Psoas muscle (tissue), 8 donors: ENCODE data around the gene TTF2. TPM values are rescaled to one million over a fixed set of nuclear protein-coding genes. Genes with fewer than 3 reads are reported as not detected.
A peak's percentile ranks its signal among the peaks of the same experiment; 100 is the strongest.

ENCODE experiments used
- ATAC-seq, 4 donors: fragments of 200-7000 bp; cut with Tn5 transposase; one replicate each; pipeline ENCODE4 v1.9.1; 2020; ENCODE audit warnings: moderate library complexity in 3 of 4, mild to moderate bottlenecking in 2 of 4
- DNase-seq, 2 donors: peaks; one replicate each; pipeline ENCODE4 v3.0.0-alpha.2; 2020
- H3K27ac ChIP-seq: fragments of 200-600 bp; one replicate; pipeline ENCODE4 v1.8.0; 2022
- H3K27me3 ChIP-seq, 3 donors: fragments of 200-600 bp in 1 of 3; one replicate each; pipeline versions ENCODE4 v1.6.1 to v1.8.0; 2013 to 2022; ENCODE audit warnings: low read length in 2 of 3, mild to moderate bottlenecking in 2 of 3, moderate library complexity in 1 of 3; ENCODE audit not compliant: insufficient read depth in 3 of 3
- H3K36me3 ChIP-seq, 2 donors: fragments of 200-600 bp in 1 of 2; one replicate each; pipeline versions ENCODE4 v1.6.1 to v1.8.0; 2013 to 2022; ENCODE audit warnings: low read depth in 1 of 2, mild to moderate bottlenecking in 1 of 2, moderate library complexity in 1 of 2; ENCODE audit not compliant: insufficient read depth in 1 of 2
- H3K4me1 ChIP-seq: fragments of 200-600 bp; one replicate; pipeline ENCODE4 v1.8.0; 2022
- H3K4me3 ChIP-seq: fragments of 200-600 bp; one replicate; pipeline ENCODE4 v1.8.0; 2022; ENCODE audit warnings: mild to moderate bottlenecking
- H3K9me3 ChIP-seq: fragments of 200-600 bp; one replicate; pipeline ENCODE4 v1.8.0; 2022
- CTCF ChIP-seq: fragments of 200-600 bp; IDR thresholded peaks from one replicate; pipeline ENCODE4 v1.8.0; 2022; ENCODE audit warnings: antibody characterized with exemption
- WGBS, 3 donors: extraction: QIAGEN DNeasy Blood & Tissue Kit; methylation state at CpG; one replicate each; pipeline versions ENCODE4 v1.1.6 to v1.1.7; 2013; 5-methylcytosine and 5-hydroxymethylcytosine counted together
- intact Hi-C, 2 donors: fragments of 100-400 bp; cut with DNase I; formaldehyde crosslinking; loops; one replicate each; pipeline versions ENCODE4 v1.11.0 to v1.14.2; 2022
- polyA plus RNA-seq, 3 donors: library from polyadenylated mRNA; stranded (reverse); fragments of 200-250 nt; gene quantifications; one replicate each; pipeline ENCODE4 v1.2.3, GENCODE V29; 2013
- total RNA-seq, 4 donors: library from RNA; stranded (reverse); fragmentation: NEBNext Ultra II Directional in 2 of 4; extraction: Animal tissue kit (Norgen Biotek cat#: 25700) in 2 of 4; gene quantifications; one replicate each; pipeline versions ENCODE4 v1.2.1 to v1.2.4, GENCODE V29; 2021 to 2023
- donor health status: healthy with polysubstance abuse.
- donor health status: DM: no; HTN: no; CAD: no; lungs with moderate emphysema.
- donor health status: Bipolar disorder and iron deficiency.
- donor health status: healthy.
- donor health status: DM: yes; HTN: yes; CAD: no.
- donor health status: DM: no; HTN: no; CAD: no.
- donor health status: DM: no; HTN: no; CAD: no.
- donor health status: DM: yes; HTN: yes; CAD: no.

TTF2 gene
- total and polyA plus RNA-seq, 7 donors = 3.5 to 27.7 (median 14.3) TPM

DNA sequence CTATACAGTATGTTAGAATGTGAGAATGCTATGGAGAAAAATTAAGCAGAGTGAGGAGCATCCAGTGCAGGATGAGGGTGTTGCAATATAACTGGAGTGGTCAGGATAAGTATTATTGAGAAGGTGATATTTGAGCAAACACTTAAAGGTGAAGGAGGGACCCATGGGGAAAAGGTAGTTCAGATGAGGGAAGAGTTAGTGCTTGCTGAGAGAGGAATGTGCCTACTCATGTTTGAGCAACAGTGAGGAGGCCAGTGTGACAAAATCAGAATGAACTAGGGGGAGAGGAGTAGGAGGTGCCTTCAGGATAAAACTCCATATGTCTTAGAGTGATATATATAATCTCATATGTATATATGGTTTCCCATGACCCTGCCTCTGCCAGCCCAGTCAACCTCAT, 67.7 kb downstream of the TTF2 start:
- ATAC-seq (peak in 3 of 4 donors; percentile 62 to 75 (median 70)), DNase-seq (no peak)
- Histone ChIP-seq H3K9me3 (no peaks in the 10 kb centered on the region), H3K27me3 (no peaks in the 10 kb centered on the region), H3K4me3 (no peak overlapping the region), H3K27ac (no peak overlapping the region), H3K36me3 (no peaks in the 10 kb centered on the region), H3K4me1 (peaks cover 18% of the 10 kb centered on the region)
- TF ChIP-seq CTCF = no peak
- intact Hi-C loops = loop anchor here (1.0 to 5.0 kb wide), 3 partner anchors 57 to 155 kb away; no protein-coding TSS in a partner anchor

DNA sequence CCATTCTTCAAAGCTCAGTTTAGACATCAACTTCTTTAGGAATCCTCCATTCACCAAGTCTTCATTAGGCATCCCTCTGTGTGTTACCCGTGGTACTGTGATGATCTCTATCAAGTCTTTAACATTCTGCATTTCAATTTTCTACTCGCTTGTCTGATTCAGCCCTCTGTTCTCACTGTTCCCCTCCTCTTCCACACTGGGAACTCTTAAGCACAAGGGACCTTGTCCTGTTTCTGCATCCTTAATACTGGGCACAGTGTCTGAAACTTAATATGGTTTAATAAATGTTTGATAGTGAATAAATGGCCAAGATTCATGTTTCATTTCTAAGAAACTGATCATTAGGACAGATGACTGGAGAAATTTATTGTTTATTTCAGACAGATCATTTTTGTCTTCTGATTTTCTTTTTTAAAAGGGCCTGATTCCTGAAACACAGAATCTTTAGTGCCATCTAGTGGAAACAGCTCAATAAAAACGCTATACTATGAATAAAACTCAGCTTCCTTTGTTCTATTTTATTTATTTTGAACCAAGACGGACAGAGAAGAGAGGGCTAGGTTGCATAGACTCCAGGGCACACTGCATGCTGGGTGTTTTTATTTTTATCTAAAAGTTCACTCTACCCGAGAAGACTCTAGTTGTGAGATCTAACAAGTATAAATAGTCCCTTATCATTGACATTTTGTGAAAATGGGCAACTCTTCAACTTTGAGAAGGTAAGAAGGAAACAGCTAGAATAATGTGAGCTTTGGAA, 68.4 kb downstream of the TTF2 start:
- peak overlapping the region; percentile 3 for H3K4me3 ChIP-seq

GRCh38 chr1:117130526-117130925, 70.4 kb downstream of the TTF2 start:
- WGBS, 3 donors = 84 to 94% (median 86%) methylated on average over 4 of the region's 4 CpGs
- no peak for ATAC-seq

More for the DNA sequence above, 68.4 kb downstream of the TTF2 start:
- intact Hi-C loops = loop anchor here in 1 of 2 donors (1.0 to 5.0 kb wide), 2 partner anchors 60 to 154 kb away; no protein-coding TSS in a partner anchor
- whole genome bisulfite sequencing, 3 donors = 20 to 23% (median 21%) methylated on average over 5 of the region's 5 CpGs
- no peak for DNase-seq
- peak; percentile 38 to 78 (median 60) for ATAC-seq
- no peak overlapping the region for H3K27ac ChIP-seq
- peaks cover 14% of the 10 kb centered on the region for H3K4me1 ChIP-seq
- no peaks in the 10 kb centered on the region for H3K9me3 ChIP-seq
- H3K36me3 ChIP-seq = no peaks in the 10 kb centered on the region
- TF ChIP-seq CTCF = peak; percentile 58
- no peaks in the 10 kb centered on the region for H3K27me3 ChIP-seq

DNA sequence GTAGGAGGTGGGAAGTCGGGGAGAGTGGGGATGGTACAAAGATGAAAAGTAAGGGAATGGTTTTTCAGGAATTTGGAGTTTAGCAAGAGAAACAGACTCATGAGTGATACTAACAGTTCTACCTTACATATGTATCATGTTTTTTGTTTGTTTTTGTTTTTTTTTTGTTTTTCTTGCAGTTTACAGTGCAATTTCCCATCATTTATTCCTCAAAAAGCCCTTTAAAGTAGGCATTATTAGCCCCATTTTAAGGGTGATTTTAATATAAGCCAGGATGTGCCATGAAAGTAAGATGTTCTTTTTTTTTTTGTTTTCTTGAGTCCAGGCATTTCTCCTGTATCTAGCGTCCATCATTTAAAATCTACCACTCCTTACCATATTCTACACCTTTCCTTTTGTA, 75.2 kb downstream of the TTF2 start:
- Histone ChIP-seq H3K4me1 (no peaks in the 10 kb centered on the region), H3K4me3 (no peak overlapping the region), H3K9me3 (no peaks in the 10 kb centered on the region), H3K36me3 (no peaks in the 10 kb centered on the region), H3K27me3 (no peaks in the 10 kb centered on the region), H3K27ac (no peak overlapping the region)
- no peak for TF ChIP-seq CTCF
- 74 to 83% (median 79%) methylated on average over 2 of the region's 2 CpGs for WGBS, 3 donors
- intact Hi-C loops = no loop called here
- ATAC-seq = no peak
- DNase-seq = no peak

More at GRCh38 chr1:117130526-117130925, 70.4 kb downstream of the TTF2 start:
- Histone ChIP-seq H3K4me1 (peaks cover 14% of the 10 kb centered on the region), H3K9me3 (no peaks in the 10 kb centered on the region), H3K4me3 (no peak overlapping the region), H3K27me3 (no peaks in the 10 kb centered on the region), H3K36me3 (no peaks in the 10 kb centered on the region), H3K27ac (no peak overlapping the region)
- no peak for DNase-seq
- intact Hi-C loops = no loop called here
- TF ChIP-seq CTCF = no peak
